Neuronal stem cell (in vitro differentiated cells): ENCODE results near the gene ATP8B1.

Source experiments
- DNase-seq: peaks from one replicate; pipeline ENCODE4 v3.0.0-alpha.2; 2013; ENCODE audit warnings: low spot score
- H2AFZ ChIP-seq: one replicate; pipeline ENCODE4 v1.6.1; 2013; ENCODE audit warnings: mild to moderate bottlenecking, low read length, inconsistent platforms
- H2AK5ac ChIP-seq: 2 replicates; pipeline ENCODE4 v1.6.1; 2013; ENCODE audit warnings: low read depth, mild to moderate bottlenecking, inconsistent platforms, low read length, moderate library complexity, mixed read lengths
- H2BK120ac ChIP-seq: 2 replicates; pipeline ENCODE4 v1.6.1; 2013; ENCODE audit warnings: low read depth, mild to moderate bottlenecking, inconsistent platforms, low read length, moderate library complexity, mixed read lengths
- H2BK12ac ChIP-seq: one replicate; pipeline ENCODE4 v1.6.1; 2013; ENCODE audit warnings: low read length, inconsistent platforms
- H2BK15ac ChIP-seq: 2 replicates; pipeline ENCODE4 v1.6.1; 2013; ENCODE audit warnings: mild to moderate bottlenecking, low read length, inconsistent platforms, mixed read lengths
- H2BK5ac ChIP-seq: one replicate; pipeline ENCODE4 v1.6.1; 2013; ENCODE audit warnings: inconsistent platforms, mild to moderate bottlenecking, low read length, moderate library complexity
- H3K14ac ChIP-seq: one replicate; pipeline ENCODE4 v1.6.1; 2013; ENCODE audit warnings: low read length, inconsistent platforms
- H3K18ac ChIP-seq: 2 replicates; pipeline ENCODE4 v1.6.1; 2013; ENCODE audit warnings: low read length, inconsistent platforms
- H3K23ac ChIP-seq: 2 replicates; pipeline ENCODE4 v1.6.1; 2013; ENCODE audit warnings: low read depth, mild to moderate bottlenecking, mixed read lengths, low read length, inconsistent platforms; ENCODE audit not compliant: poor library complexity
- H3K27ac ChIP-seq: replicated peaks from 3 replicates; pipeline ENCODE4 v1.5.1; 2013; ENCODE audit warnings: low read length, inconsistent platforms
- H3K27me3 ChIP-seq, 3 experiments: 2 replicates each; pipeline ENCODE4 v1.6.1; 2013; ENCODE audit warnings: low read length in 3 of 3, mild to moderate bottlenecking in 2 of 3, inconsistent platforms in 1 of 3, low read depth in 1 of 3, mixed read lengths in 1 of 3, moderate library complexity in 1 of 3; ENCODE audit not compliant: control insufficient read depth in 3 of 3, insufficient read depth in 3 of 3
- H3K36me3 ChIP-seq, 2 donors: replicated peaks in 1 of 2; 2 replicates each; pipeline ENCODE4 v1.6.1; 2013; ENCODE audit warnings: low read length in 2 of 2; ENCODE audit not compliant: control insufficient read depth in 2 of 2, insufficient read depth in 2 of 2
- H3K4ac ChIP-seq: 2 replicates; pipeline ENCODE4 v1.6.1; 2013; ENCODE audit warnings: inconsistent platforms, mild to moderate bottlenecking, low read length, moderate library complexity
- H3K4me1 ChIP-seq, 2 donors: 1 replicate in 1 of 2; 2 replicates in 1 of 2; pipeline ENCODE4 v1.6.1; 2013; ENCODE audit warnings: low read length in 2 of 2, low read depth in 1 of 2; ENCODE audit not compliant: control insufficient read depth in 2 of 2, insufficient read depth in 1 of 2
- H3K4me2 ChIP-seq: one replicate; pipeline ENCODE4 v1.6.1; 2013; ENCODE audit warnings: mild to moderate bottlenecking, low read length, inconsistent platforms; ENCODE audit not compliant: insufficient read depth, poor library complexity, severe bottlenecking
- H3K4me3 ChIP-seq, 2 donors: 2 replicates each; pipeline ENCODE4 v1.5.1; 2013; ENCODE audit warnings: low read length in 2 of 2, mild to moderate bottlenecking in 2 of 2, inconsistent platforms in 1 of 2, moderate library complexity in 1 of 2
- H3K79me1 ChIP-seq: one replicate; pipeline ENCODE4 v1.6.1; 2013; ENCODE audit warnings: low read depth, mild to moderate bottlenecking, inconsistent platforms, low read length, moderate library complexity
- H3K9ac ChIP-seq: one replicate; pipeline ENCODE4 v1.6.1; 2013; ENCODE audit warnings: mild to moderate bottlenecking, low read depth, low read length, inconsistent platforms; ENCODE audit not compliant: poor library complexity
- H3K9me3 ChIP-seq, 2 donors: replicated peaks in 1 of 2; 2 replicates each; pipeline versions ENCODE3 to v1.6.1; 2013; ENCODE audit warnings: low read length in 2 of 2, mild to moderate bottlenecking in 2 of 2, inconsistent platforms in 1 of 2, low read depth in 1 of 2, mixed read lengths in 1 of 2, moderate library complexity in 1 of 2; ENCODE audit not compliant: control insufficient read depth in 2 of 2, insufficient read depth in 1 of 2
- H4K8ac ChIP-seq: one replicate; pipeline ENCODE4 v1.6.1; 2013; ENCODE audit warnings: low read depth, mild to moderate bottlenecking, inconsistent platforms, low read length, moderate library complexity
- H4K91ac ChIP-seq: one replicate; pipeline ENCODE4 v1.6.1; 2013; ENCODE audit warnings: low read length, low read depth, mild to moderate bottlenecking, inconsistent platforms; ENCODE audit not compliant: poor library complexity
- WGBS, 2 donors: extraction: QIAGEN DNeasy Blood & Tissue Kit; methylation state at CpG; one replicate each; pipeline ENCODE4 v1.1.7; 2013; ENCODE audit warnings: missing lambda C conversion rate in 2 of 2, mixed read lengths in 1 of 2; ENCODE audit not compliant: insufficient read length in 2 of 2, insufficient replicate concordance in 1 of 2; ENCODE audit errors: extremely low coverage in 2 of 2; 5-methylcytosine and 5-hydroxymethylcytosine counted together

Gene ATP8B1

GRCh38 chr18:57677262-57678211, 125.6 kb downstream of the ATP8B1 start:
- H3K4me3 ChIP-seq = no peak overlapping the region
- no CpG with 5 or more reads among the region's 10 CpGs for WGBS, 2 donors
- no peak overlapping the region for H3K9ac ChIP-seq
- H4K91ac ChIP-seq = no peak overlapping the region
- no peak overlapping the region for H2BK15ac ChIP-seq
- peaks cover under 1% of the 10 kb centered on the region for H3K79me1 ChIP-seq
- no peak overlapping the region for H3K14ac ChIP-seq
- H2BK5ac ChIP-seq = no peak overlapping the region
- no peaks in the 10 kb centered on the region for H3K36me3 ChIP-seq
- H3K4ac ChIP-seq = no peak overlapping the region
- no peak overlapping the region for H2AK5ac ChIP-seq
- H4K8ac ChIP-seq = no peak overlapping the region
- no peaks in the 10 kb centered on the region for H3K4me1 ChIP-seq
- no peak for DNase-seq
- H3K18ac ChIP-seq = no peak overlapping the region
- peaks cover 0 to 5% of the 10 kb centered on the region in 2 donors for H3K9me3 ChIP-seq
- H3K27ac ChIP-seq = no peak overlapping the region
- H3K4me2 ChIP-seq = no peak overlapping the region
- no peak overlapping the region for H2BK120ac ChIP-seq
- no peak overlapping the region for H2BK12ac ChIP-seq
- H2AFZ ChIP-seq = no peak overlapping the region
- no peak overlapping the region for H3K23ac ChIP-seq
- no peaks in the 10 kb centered on the region for H3K27me3 ChIP-seq

- H3K27ac ChIP-seq = no peak overlapping the region
- no peaks in the 10 kb centered on the region for H3K4me1 ChIP-seq
- no peak overlapping the region for H3K18ac ChIP-seq
- H3K9me3 ChIP-seq = peaks cover 0 to 5% of the 10 kb centered on the region in 2 donors
- no peak overlapping the region for H3K4me2 ChIP-seq
- no peak overlapping the region for H3K4me3 ChIP-seq
- whole genome bisulfite sequencing, 2 donors = no CpG with 5 or more reads among the region's 5 CpGs
- H4K91ac ChIP-seq = no peak overlapping the region
- no peaks in the 10 kb centered on the region for H3K36me3 ChIP-seq
- H2AFZ ChIP-seq = no peak overlapping the region
- H2AK5ac ChIP-seq = no peak overlapping the region
- H2BK12ac ChIP-seq = no peak overlapping the region
- H3K14ac ChIP-seq = no peak overlapping the region
- no peaks in the 10 kb centered on the region for H3K27me3 ChIP-seq
- H3K23ac ChIP-seq = no peak overlapping the region
- no peak overlapping the region for H2BK120ac ChIP-seq
- no peak overlapping the region for H2BK5ac ChIP-seq
- no peak overlapping the region for H2BK15ac ChIP-seq
- no peak overlapping the region for H3K4ac ChIP-seq
- H4K8ac ChIP-seq = no peak overlapping the region
- DNase-seq = no peak
- no peak overlapping the region for H3K9ac ChIP-seq
- peaks cover 2% of the 10 kb centered on the region for H3K79me1 ChIP-seq
Measured at GRCh38 chr18:57674891-57675290, 128.2 kb downstream of the ATP8B1 start.

GRCh38 chr18:57670046-57670445, 133.1 kb downstream of the ATP8B1 start:
- no peak for DNase-seq
- Histone ChIP-seq H3K18ac (no peak overlapping the region), H2BK12ac (no peak overlapping the region), H2BK120ac (no peak overlapping the region), H3K4me1 (no peaks in the 10 kb centered on the region), H4K8ac (no peak overlapping the region), H3K4me3 (no peak overlapping the region), H3K9ac (no peak overlapping the region), H3K27ac (no peak overlapping the region), H3K23ac (no peak overlapping the region), H3K4ac (no peak overlapping the region), H3K4me2 (no peak overlapping the region), H4K91ac (no peak overlapping the region), H2AFZ (no peak overlapping the region), H2BK5ac (no peak overlapping the region), H3K36me3 (no peaks in the 10 kb centered on the region), H2AK5ac (no peak overlapping the region), H3K14ac (no peak overlapping the region), H3K9me3 (peaks cover 0 to 5% of the 10 kb centered on the region in 2 donors), H2BK15ac (no peak overlapping the region), H3K79me1 (peaks cover 5% of the 10 kb centered on the region), H3K27me3 (no peaks in the 10 kb centered on the region)
- WGBS, 2 donors = no CpG with 5 or more reads among the region's 5 CpGs

- H3K36me3 ChIP-seq = no peaks in the 10 kb centered on the region
Measured at GRCh38 chr18:57668021-57668420, 135.1 kb downstream of the ATP8B1 start.

More at GRCh38 chr18:57668021-57668420, 135.1 kb downstream of the ATP8B1 start:
- Histone ChIP-seq H3K9ac (no peak overlapping the region), H3K4me3 (no peak overlapping the region), H2BK5ac (no peak overlapping the region), H2BK120ac (no peak overlapping the region), H3K79me1 (peaks cover 5% of the 10 kb centered on the region), H4K8ac (no peak overlapping the region), H3K23ac (no peak overlapping the region), H3K27ac (no peak overlapping the region), H2BK12ac (no peak overlapping the region), H4K91ac (no peak overlapping the region), H3K4me1 (no peaks in the 10 kb centered on the region), H3K4ac (no peak overlapping the region), H3K9me3 (peaks cover 0 to 2% of the 10 kb centered on the region in 2 donors), H3K14ac (no peak overlapping the region), H2AFZ (no peak overlapping the region), H2AK5ac (no peak overlapping the region), H3K4me2 (no peak overlapping the region), H3K18ac (no peak overlapping the region), H3K27me3 (no peaks in the 10 kb centered on the region), H2BK15ac (no peak overlapping the region)
- DNase-seq = no peak
- no CpG with 5 or more reads among the region's 4 CpGs for WGBS, 2 donors
